GM21529 (cell line): ENCODE results near the gene ETV7.
"Not testable (repeated sequence)": the region's sequence is repeated elsewhere in the genome, so short reads cannot be mapped to it uniquely, and the experiment has no call there.

Experiments
- ATAC-seq: cut with Tn5 transposase; IDR thresholded peaks from one replicate; pipeline ENCODE4 v1.9.1; 2021; ENCODE audit not compliant: unreplicated experiment

The ETV7 gene

GRCh38 chr6:36387440-36388303, at the start of gene ETV7:
TSS of gene ETV7 (minus strand) at chr6:36387669. CDS start at chr6:36387541, 128 bp downstream.
- ATAC-seq, result no peak

- no peak for ATAC-seq
Measured at GRCh38 chr6:36436466-36436865, 49.0 kb upstream of the ETV7 start.

- ATAC-seq, result no peak
Measured at GRCh38 chr6:36432151-36432671, 44.7 kb upstream of the ETV7 start.

- ATAC-seq, result no peak
Measured at GRCh38 chr6:36431197-36431596, 43.7 kb upstream of the ETV7 start.

- ATAC-seq, result no peak
Measured at GRCh38 chr6:36430351-36430750, 42.9 kb upstream of the ETV7 start.

- no peak for ATAC-seq
Measured at GRCh38 chr6:36428911-36429310, 41.4 kb upstream of the ETV7 start.

GRCh38 chr6:36426622-36427021, 39.2 kb upstream of the ETV7 start:
- ATAC-seq, result no peak

- ATAC-seq, result peak; percentile 93
Measured at GRCh38 chr6:36423101-36423824, 35.8 kb upstream of the ETV7 start.

GRCh38 chr6:36422714-36423100, 35.2 kb upstream of the ETV7 start:
- no peak for ATAC-seq

GRCh38 chr6:36419310-36419709, 31.8 kb upstream of the ETV7 start:
- ATAC-seq, result no peak

- ATAC-seq, result no peak
Measured at GRCh38 chr6:36418558-36418957, 31.1 kb upstream of the ETV7 start.

GRCh38 chr6:36414481-36414880, 27.0 kb upstream of the ETV7 start:
- no peak for ATAC-seq

GRCh38 chr6:36413489-36414480, 26.3 kb upstream of the ETV7 start:
- ATAC-seq, result no peak

- ATAC-seq, result not testable (repeated sequence)
Measured at GRCh38 chr6:36409718-36410117, 22.2 kb upstream of the ETV7 start.

- no peak for ATAC-seq
Measured at GRCh38 chr6:36404164-36404563, 16.7 kb upstream of the ETV7 start.

- ATAC-seq, result no peak
Measured at GRCh38 chr6:36402481-36402880, 15.0 kb upstream of the ETV7 start.

- peak; percentile 49 for ATAC-seq
Measured at GRCh38 chr6:36399970-36400369, 12.5 kb upstream of the ETV7 start.

GRCh38 chr6:36392621-36393020, 5.2 kb upstream of the ETV7 start:
- no peak for ATAC-seq

- ATAC-seq, result no peak
Measured at GRCh38 chr6:36389353-36389752, 1.9 kb upstream of the ETV7 start.

GRCh38 chr6:36386495-36387439, 702 bp downstream of the ETV7 start:
- no peak for ATAC-seq
